Fibroblast of peridontal ligament (primary cell): ENCODE results near the gene CACNA1E.
"Not testable (repeated sequence)": the region's sequence is repeated elsewhere in the genome, so short reads cannot be mapped to it uniquely, and the experiment has no call there.

Experiments used
- DNase-seq: peaks from one replicate; pipeline ENCODE4 v3.0.0-alpha.2; 2010; ENCODE audit errors: extremely low read depth

The CACNA1E gene

GRCh38 chr1:181517181-181517875, 34.0 kb downstream of the CACNA1E start:
- no peak for DNase-seq

GRCh38 chr1:181518152-181518551, 34.8 kb downstream of the CACNA1E start:
- DNase-seq: no peak

- no peak for DNase-seq
Observed at GRCh38 chr1:181522864-181523263, 39.5 kb downstream of the CACNA1E start.

- no peak for DNase-seq
Observed at GRCh38 chr1:181525104-181525721, 41.9 kb downstream of the CACNA1E start.

GRCh38 chr1:181528241-181528640, 44.9 kb downstream of the CACNA1E start:
- DNase-seq: not testable (repeated sequence)

- no peak for DNase-seq
Observed at GRCh38 chr1:181531441-181531840, 48.1 kb downstream of the CACNA1E start.

GRCh38 chr1:181531951-181532600, 48.8 kb downstream of the CACNA1E start:
- DNase-seq: no peak

- DNase-seq: no peak
Observed at GRCh38 chr1:181538836-181539235, 55.5 kb downstream of the CACNA1E start.

- DNase-seq: no peak
Observed at GRCh38 chr1:181541458-181541857, 58.1 kb downstream of the CACNA1E start.

- no peak for DNase-seq
Observed at GRCh38 chr1:181541947-181542346, 58.6 kb downstream of the CACNA1E start.

- DNase-seq: not testable (repeated sequence)
Observed at GRCh38 chr1:181542406-181542805, 59.1 kb downstream of the CACNA1E start.

GRCh38 chr1:181545395-181545794, 62.1 kb downstream of the CACNA1E start:
- no peak for DNase-seq

- DNase-seq: no peak
Observed at GRCh38 chr1:181548497-181548896, 65.2 kb downstream of the CACNA1E start.

GRCh38 chr1:181551249-181551648, 67.9 kb downstream of the CACNA1E start:
- no peak for DNase-seq

GRCh38 chr1:181551754-181552153, 68.4 kb downstream of the CACNA1E start:
- DNase-seq: no peak

- DNase-seq: no peak
Observed at GRCh38 chr1:181554465-181554864, 71.1 kb downstream of the CACNA1E start.

- no peak for DNase-seq
Observed at GRCh38 chr1:181556631-181557030, 73.3 kb downstream of the CACNA1E start.

- DNase-seq: no peak
Observed at GRCh38 chr1:181557313-181557712, 74.0 kb downstream of the CACNA1E start.

- DNase-seq: no peak
Observed at GRCh38 chr1:181558416-181558815, 75.1 kb downstream of the CACNA1E start.

- no peak for DNase-seq
Observed at GRCh38 chr1:181559142-181559541, 75.8 kb downstream of the CACNA1E start.

- no peak for DNase-seq
Observed at GRCh38 chr1:181562395-181562794, 79.1 kb downstream of the CACNA1E start.

- no peak for DNase-seq
Observed at GRCh38 chr1:181568736-181569135, 85.4 kb downstream of the CACNA1E start.

- no peak for DNase-seq
Observed at GRCh38 chr1:181577475-181577874, 94.2 kb downstream of the CACNA1E start.
